Natural killer cell (primary cell): ENCODE results near the gene SH3D19. TPM values are rescaled to one million over a fixed set of nuclear protein-coding genes. Genes with fewer than 3 reads are reported as not detected.

Experiments
- ATAC-seq, 3 donors: fragments of 150-1000 bp in 2 of 3; fragments of 200-7000 bp in 1 of 3; cut with Tn5 transposase; 1 replicate in 1 of 3; 2 replicates in 2 of 3; pipeline ENCODE4 v1.10.0; 2021; ENCODE audit warnings: mild to moderate bottlenecking in 2 of 3, moderate library complexity in 2 of 3
- DNase-seq, 2 donors: peaks; one replicate each; pipeline versions ENCODE4 v3.0.0 to v3.0.0-alpha.2; 2013 to 2021; ENCODE audit warnings: mixed read lengths in 1 of 2
- H3K27ac ChIP-seq: one replicate; pipeline ENCODE4 v1.5.1; 2013; ENCODE audit warnings: mild to moderate bottlenecking, low read length
- H3K27me3 ChIP-seq: one replicate; pipeline ENCODE4 v1.6.1; 2013; ENCODE audit warnings: low read length; ENCODE audit not compliant: control insufficient read depth, insufficient read depth
- H3K36me3 ChIP-seq: one replicate; pipeline ENCODE4 v1.6.1; 2013; ENCODE audit warnings: low read length; ENCODE audit not compliant: control insufficient read depth, insufficient read depth
- H3K4me1 ChIP-seq: one replicate; pipeline ENCODE4 v1.6.1; 2013; ENCODE audit warnings: low read length; ENCODE audit not compliant: control insufficient read depth, insufficient read depth
- H3K4me3 ChIP-seq: one replicate; pipeline ENCODE4 v1.5.1; 2013; ENCODE audit warnings: low read length
- H3K9me3 ChIP-seq: one replicate; pipeline ENCODE4 v1.6.1; 2013; ENCODE audit warnings: low read length; ENCODE audit not compliant: control insufficient read depth, insufficient read depth
- H3K27ac Mint-ChIP-seq, 2 donors: one replicate each; pipeline ENCODE4 v1.8.0; 2022; ENCODE audit warnings: mild to moderate bottlenecking in 2 of 2, mixed read lengths in 2 of 2, moderate library complexity in 1 of 2
- H3K27me3 Mint-ChIP-seq, 2 donors: one replicate each; pipeline ENCODE4 v1.8.0; 2022; ENCODE audit warnings: low read depth in 2 of 2, mixed read lengths in 2 of 2
- H3K36me3 Mint-ChIP-seq: one replicate; pipeline ENCODE4 v1.8.0; 2022; ENCODE audit warnings: mixed read lengths
- H3K4me1 Mint-ChIP-seq, 2 donors: one replicate each; pipeline ENCODE4 v1.8.0; 2022; ENCODE audit warnings: mixed read lengths in 2 of 2
- H3K4me3 Mint-ChIP-seq: one replicate; pipeline ENCODE4 v1.8.0; 2022; ENCODE audit warnings: mild to moderate bottlenecking, moderate library complexity, mixed read lengths
- H3K9me3 Mint-ChIP-seq, 2 donors: one replicate each; pipeline ENCODE4 v1.8.0; 2022; ENCODE audit warnings: mixed read lengths in 2 of 2
- CTCF ChIP-seq: fragments of 200-600 bp; IDR thresholded peaks from one replicate; pipeline ENCODE4 v1.8.0; 2022; ENCODE audit warnings: antibody characterized with exemption
- WGBS: methylation state at CpG from one replicate; pipeline ENCODE4 v1.1.7; 2013; ENCODE audit warnings: missing lambda C conversion rate; ENCODE audit not compliant: insufficient coverage; 5-methylcytosine and 5-hydroxymethylcytosine counted together
- intact Hi-C: fragments of 100-400 bp; cut with micrococcal nuclease; formaldehyde crosslinking; loops from one replicate; pipeline ENCODE4 v1.14.2; 2022
- total RNA-seq, 4 donors: library from RNA; stranded (reverse); fragments of 120-200 nt in 1 of 4; gene quantifications; one replicate each; pipeline versions ENCODE4 v1.2.3 to v1.2.4, GENCODE V29; 2013 to 2022

The SH3D19 gene
- total RNA-seq, 3 donors from 2014 or later (not counting 1 experiment from before 2014, with no cell fraction given): 0.13 TPM; not detected in 2

GRCh38 chr4:151169223-151169622 lies 156.2 kb downstream of the SH3D19 start:
- H3K9me3 Mint-ChIP-seq: no peaks in the 10 kb centered on the region
- intact Hi-C loops: no loop called here
- no peak overlapping the region for H3K4me3 Mint-ChIP-seq
- no peaks in the 10 kb centered on the region for H3K36me3 Mint-ChIP-seq
- Histone ChIP-seq H3K36me3 (no peaks in the 10 kb centered on the region), H3K27me3 (no peaks in the 10 kb centered on the region), H3K9me3 (no peaks in the 10 kb centered on the region), H3K4me1 (no peaks in the 10 kb centered on the region), H3K27ac (no peak overlapping the region), H3K4me3 (no peak overlapping the region)
- WGBS: 90% methylated on average over 6 of the region's 7 CpGs
- H3K27ac Mint-ChIP-seq: no peak overlapping the region
- ATAC-seq (no peak), DNase-seq (no peak)
- no peak for TF ChIP-seq CTCF
- H3K27me3 Mint-ChIP-seq: peaks cover 10 to 18% of the 10 kb centered on the region in 2 donors
- no peaks in the 10 kb centered on the region for H3K4me1 Mint-ChIP-seq

GRCh38 chr4:151167561-151167960 lies 157.8 kb downstream of the SH3D19 start:
- Histone ChIP-seq H3K27me3 (no peaks in the 10 kb centered on the region), H3K27ac (no peak overlapping the region), H3K9me3 (no peaks in the 10 kb centered on the region), H3K4me1 (no peaks in the 10 kb centered on the region), H3K36me3 (no peaks in the 10 kb centered on the region), H3K4me3 (no peak overlapping the region)
- no peak overlapping the region for H3K27ac Mint-ChIP-seq
- peaks cover 10 to 18% of the 10 kb centered on the region in 2 donors for H3K27me3 Mint-ChIP-seq
- 93% methylated on average over 24 of the region's 24 CpGs for WGBS
- H3K4me1 Mint-ChIP-seq: no peaks in the 10 kb centered on the region
- H3K36me3 Mint-ChIP-seq: no peaks in the 10 kb centered on the region
- intact Hi-C loops: no loop called here
- ATAC-seq (no peak), DNase-seq (no peak)
- no peaks in the 10 kb centered on the region for H3K9me3 Mint-ChIP-seq
- H3K4me3 Mint-ChIP-seq: no peak overlapping the region
- no peak for TF ChIP-seq CTCF

- peaks cover 10 to 15% of the 10 kb centered on the region in 2 donors for H3K27me3 Mint-ChIP-seq
- intact Hi-C loops: no loop called here
- no peak overlapping the region for H3K4me3 ChIP-seq
- TF ChIP-seq CTCF: no peak
- ATAC-seq (no peak), DNase-seq (no peak)
- no peak overlapping the region for H3K4me3 Mint-ChIP-seq
- 89% methylated on average over 4 of the region's 4 CpGs for WGBS
- H3K27me3 ChIP-seq: no peaks in the 10 kb centered on the region
- no peak overlapping the region for H3K27ac Mint-ChIP-seq
- H3K36me3 Mint-ChIP-seq: no peaks in the 10 kb centered on the region
- no peaks in the 10 kb centered on the region for H3K4me1 ChIP-seq
- H3K36me3 ChIP-seq: no peaks in the 10 kb centered on the region
- no peaks in the 10 kb centered on the region for H3K4me1 Mint-ChIP-seq
- no peak overlapping the region for H3K27ac ChIP-seq
- H3K9me3 ChIP-seq: no peaks in the 10 kb centered on the region
- H3K9me3 Mint-ChIP-seq: no peaks in the 10 kb centered on the region
Observed at GRCh38 chr4:151166636-151167035, 158.8 kb downstream of the SH3D19 start.

- Histone ChIP-seq H3K27me3 (no peaks in the 10 kb centered on the region), H3K9me3 (no peaks in the 10 kb centered on the region), H3K4me1 (no peaks in the 10 kb centered on the region), H3K36me3 (no peaks in the 10 kb centered on the region), H3K27ac (no peak overlapping the region), H3K4me3 (no peak overlapping the region)
- no peak for ATAC-seq
- no peak for TF ChIP-seq CTCF
- Mint-ChIP-seq H3K9me3 (no peaks in the 10 kb centered on the region), H3K36me3 (no peaks in the 10 kb centered on the region), H3K27ac (no peak overlapping the region), H3K4me3 (no peak overlapping the region), H3K27me3 (peaks cover 17 to 21% of the 10 kb centered on the region in 2 donors), H3K4me1 (no peaks in the 10 kb centered on the region)
- intact Hi-C loops: no loop called here
- 79% methylated on average over 10 of the region's 10 CpGs for WGBS
- no peak for DNase-seq
Observed at GRCh38 chr4:151165205-151166000, 160.0 kb downstream of the SH3D19 start.
